ENCODE results near the gene ADAMTS2. TPM values are rescaled to one million over a fixed set of nuclear protein-coding genes. Genes with fewer than 3 reads are reported as not detected.

ADAMTS2 gene
- total RNA-seq, 1 experiment from 2014 or later = not detected

- Histone ChIP-seq H3K9me3 (replicated peaks) (no peaks in the 10 kb centered on the region), H3K36me3 (no peaks in the 10 kb centered on the region), H3K27ac (no peak overlapping the region), H3K4me1 (no peaks in the 10 kb centered on the region), H3K4me3 (no peak overlapping the region), H3K27me3 (no peaks in the 10 kb centered on the region)
- no peak for DNase-seq
Observed at GRCh38 chr5:179185941-179186411, 159.3 kb downstream of the ADAMTS2 start.

GRCh38 chr5:179185256-179185940 is 159.9 kb downstream of the ADAMTS2 start:
- no peak for DNase-seq
- no peaks in the 10 kb centered on the region for H3K27me3 ChIP-seq
- no peaks in the 10 kb centered on the region for H3K9me3 ChIP-seq (replicated peaks)
- no peak overlapping the region for H3K4me3 ChIP-seq
- no peak overlapping the region for H3K27ac ChIP-seq
- no peaks in the 10 kb centered on the region for H3K4me1 ChIP-seq
- H3K36me3 ChIP-seq = no peaks in the 10 kb centered on the region

- Histone ChIP-seq H3K27ac (no peak overlapping the region), H3K4me1 (no peaks in the 10 kb centered on the region), H3K36me3 (no peaks in the 10 kb centered on the region), H3K27me3 (no peaks in the 10 kb centered on the region), H3K4me3 (no peak overlapping the region), H3K9me3 (replicated peaks) (no peaks in the 10 kb centered on the region)
- no peak for DNase-seq
Observed at GRCh38 chr5:179184521-179185050, 160.7 kb downstream of the ADAMTS2 start.

- Histone ChIP-seq H3K4me3 (no peak overlapping the region), H3K27me3 (no peaks in the 10 kb centered on the region), H3K27ac (no peak overlapping the region), H3K9me3 (replicated peaks) (no peaks in the 10 kb centered on the region), H3K4me1 (no peaks in the 10 kb centered on the region), H3K36me3 (no peaks in the 10 kb centered on the region)
- DNase-seq = no peak
Observed at GRCh38 chr5:179183481-179183880, 161.8 kb downstream of the ADAMTS2 start.

- H3K36me3 ChIP-seq = no peaks in the 10 kb centered on the region
- no peaks in the 10 kb centered on the region for H3K4me1 ChIP-seq
- H3K9me3 ChIP-seq (replicated peaks) = no peaks in the 10 kb centered on the region
- no peak for DNase-seq
- H3K27me3 ChIP-seq = no peaks in the 10 kb centered on the region
- H3K4me3 ChIP-seq = no peak overlapping the region
- no peak overlapping the region for H3K27ac ChIP-seq
Observed at GRCh38 chr5:179182601-179183000, 162.7 kb downstream of the ADAMTS2 start.

GRCh38 chr5:179181988-179182387 is 163.3 kb downstream of the ADAMTS2 start:
- Histone ChIP-seq H3K27ac (no peak overlapping the region), H3K4me1 (no peaks in the 10 kb centered on the region), H3K27me3 (no peaks in the 10 kb centered on the region), H3K36me3 (no peaks in the 10 kb centered on the region), H3K9me3 (replicated peaks) (0 out of 2 replicates have a peak, but pooled peaks cover 3% of the 10 kb centered on the region), H3K4me3 (no peak overlapping the region)
- no peak for DNase-seq

- Histone ChIP-seq H3K27ac (no peak overlapping the region), H3K36me3 (no peaks in the 10 kb centered on the region), H3K27me3 (no peaks in the 10 kb centered on the region), H3K4me3 (no peak overlapping the region), H3K4me1 (no peaks in the 10 kb centered on the region), H3K9me3 (replicated peaks) (0 out of 2 replicates have a peak, but pooled peaks cover 3% of the 10 kb centered on the region)
- no peak for DNase-seq
Observed at GRCh38 chr5:179180921-179181645, 164.2 kb downstream of the ADAMTS2 start.

GRCh38 chr5:179180061-179180610 is 165.1 kb downstream of the ADAMTS2 start:
- H3K4me1 ChIP-seq = no peaks in the 10 kb centered on the region
- 0 out of 2 replicates have a peak, but pooled peaks cover 3% of the 10 kb centered on the region for H3K9me3 ChIP-seq (replicated peaks)
- no peak for DNase-seq
- H3K36me3 ChIP-seq = no peaks in the 10 kb centered on the region
- H3K27me3 ChIP-seq = no peaks in the 10 kb centered on the region
- no peak overlapping the region for H3K4me3 ChIP-seq
- no peak overlapping the region for H3K27ac ChIP-seq

GRCh38 chr5:179177711-179178575 is 167.3 kb downstream of the ADAMTS2 start:
- Histone ChIP-seq H3K4me1 (no peaks in the 10 kb centered on the region), H3K4me3 (no peak overlapping the region), H3K36me3 (no peaks in the 10 kb centered on the region), H3K27me3 (no peaks in the 10 kb centered on the region), H3K9me3 (replicated peaks) (0 out of 2 replicates have a peak, but pooled peaks cover 3% of the 10 kb centered on the region), H3K27ac (no peak overlapping the region)
- DNase-seq = no peak

GRCh38 chr5:179176571-179177230 is 168.6 kb downstream of the ADAMTS2 start:
- Histone ChIP-seq H3K27ac (no peak overlapping the region), H3K4me3 (no peak overlapping the region), H3K4me1 (no peaks in the 10 kb centered on the region), H3K27me3 (no peaks in the 10 kb centered on the region), H3K9me3 (replicated peaks) (0 out of 2 replicates have a peak, but pooled peaks cover 3% of the 10 kb centered on the region), H3K36me3 (no peaks in the 10 kb centered on the region)
- DNase-seq = no peak

GRCh38 chr5:179176166-179176565 is 169.1 kb downstream of the ADAMTS2 start:
- Histone ChIP-seq H3K27ac (no peak overlapping the region), H3K4me1 (no peaks in the 10 kb centered on the region), H3K9me3 (replicated peaks) (0 out of 2 replicates have a peak, but pooled peaks cover 3% of the 10 kb centered on the region), H3K36me3 (no peaks in the 10 kb centered on the region), H3K27me3 (no peaks in the 10 kb centered on the region), H3K4me3 (no peak overlapping the region)
- no peak for DNase-seq

GRCh38 chr5:179171816-179172745 is 173.2 kb downstream of the ADAMTS2 start:
- Histone ChIP-seq H3K4me1 (no peaks in the 10 kb centered on the region), H3K27ac (no peak overlapping the region), H3K4me3 (no peak overlapping the region), H3K27me3 (no peaks in the 10 kb centered on the region), H3K9me3 (replicated peaks) (0 out of 2 replicates have a peak, but pooled peaks cover under 1% of the 10 kb centered on the region), H3K36me3 (no peaks in the 10 kb centered on the region)
- DNase-seq = no peak

GRCh38 chr5:179171251-179171815 is 173.9 kb downstream of the ADAMTS2 start:
- H3K9me3 ChIP-seq (replicated peaks) = no peaks in the 10 kb centered on the region
- no peaks in the 10 kb centered on the region for H3K27me3 ChIP-seq
- no peaks in the 10 kb centered on the region for H3K4me1 ChIP-seq
- H3K36me3 ChIP-seq = no peaks in the 10 kb centered on the region
- no peak overlapping the region for H3K27ac ChIP-seq
- H3K4me3 ChIP-seq = no peak overlapping the region
- no peak for DNase-seq
